Mesothelial cell of epicardium (in vitro differentiated cells): ENCODE results near the gene GCH1. TPM values are rescaled to one million over a fixed set of nuclear protein-coding genes. Genes with fewer than 3 reads are reported as not detected.
"Not testable (repeated sequence)": the region's sequence is repeated elsewhere in the genome, so short reads cannot be mapped to it uniquely, and the experiment has no call there.

Experiments
- DNase-seq, 2 experiments: peaks; one replicate each; pipeline ENCODE4 v3.0.0; 2021; ENCODE audit warnings: low spot score in 2 of 2; ENCODE audit not compliant: unreplicated experiment in 2 of 2
- H3K27ac Mint-ChIP-seq: 2 replicates; pipeline ENCODE4 v1.8.0; 2021; ENCODE audit warnings: mixed read lengths
- H3K27me3 Mint-ChIP-seq: 2 replicates; pipeline ENCODE4 v1.8.0; 2021; ENCODE audit warnings: low read depth, mixed read lengths
- H3K36me3 Mint-ChIP-seq: 2 replicates; pipeline ENCODE4 v1.8.0; 2021; ENCODE audit warnings: mixed read lengths
- H3K4me1 Mint-ChIP-seq: 2 replicates; pipeline ENCODE4 v1.8.0; 2021; ENCODE audit warnings: mixed read lengths
- H3K4me3 Mint-ChIP-seq: 2 replicates; pipeline ENCODE4 v1.8.0; 2021; ENCODE audit warnings: mild to moderate bottlenecking, moderate library complexity, mixed read lengths
- H3K9me3 Mint-ChIP-seq: 2 replicates; pipeline ENCODE4 v1.8.0; 2021; ENCODE audit warnings: mixed read lengths
- total RNA-seq: library from RNA; stranded (reverse); gene quantifications from 3 replicates; pipeline ENCODE4 v1.2.1, GENCODE V29; 2021
- TF ChIP-seq, protein P1 (sequence below): fragments of 200-600 bp; sonication (generic); IDR thresholded peaks from one replicate; pipeline ENCODE4 v1.5.0; 2021; ENCODE audit warnings: antibody characterized with exemption; ENCODE audit not compliant: unreplicated experiment

GCH1 gene
- total RNA-seq, 1 donor from 2014 or later: 3.6 TPM

DNA sequence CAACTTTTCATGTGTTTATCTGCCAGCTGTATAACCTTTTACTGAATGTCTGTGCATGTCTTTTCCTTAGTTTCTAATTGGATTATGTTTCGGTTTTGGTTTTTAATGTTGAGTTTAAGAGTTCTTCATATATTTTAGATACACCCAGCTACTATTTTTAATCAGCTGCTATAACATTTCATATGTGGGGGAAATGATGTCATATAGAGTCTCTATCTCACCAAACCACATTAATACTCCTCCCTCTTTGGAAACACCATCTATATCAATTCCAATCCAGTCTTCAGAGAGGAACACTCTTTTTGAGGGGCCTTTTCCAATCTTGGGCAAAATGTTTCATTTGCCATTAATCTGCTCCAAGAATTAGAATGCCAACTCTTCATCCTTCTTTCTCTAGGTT lies 28.5 kb upstream of the GCH1 start:
- Mint-ChIP-seq H3K36me3 (no peaks in the 10 kb centered on the region), H3K27ac (no peak overlapping the region), H3K4me1 (no peaks in the 10 kb centered on the region), H3K27me3 (no peaks in the 10 kb centered on the region), H3K4me3 (no peak overlapping the region), H3K9me3 (no peaks in the 10 kb centered on the region)
- TF ChIP-seq, protein P1, sequence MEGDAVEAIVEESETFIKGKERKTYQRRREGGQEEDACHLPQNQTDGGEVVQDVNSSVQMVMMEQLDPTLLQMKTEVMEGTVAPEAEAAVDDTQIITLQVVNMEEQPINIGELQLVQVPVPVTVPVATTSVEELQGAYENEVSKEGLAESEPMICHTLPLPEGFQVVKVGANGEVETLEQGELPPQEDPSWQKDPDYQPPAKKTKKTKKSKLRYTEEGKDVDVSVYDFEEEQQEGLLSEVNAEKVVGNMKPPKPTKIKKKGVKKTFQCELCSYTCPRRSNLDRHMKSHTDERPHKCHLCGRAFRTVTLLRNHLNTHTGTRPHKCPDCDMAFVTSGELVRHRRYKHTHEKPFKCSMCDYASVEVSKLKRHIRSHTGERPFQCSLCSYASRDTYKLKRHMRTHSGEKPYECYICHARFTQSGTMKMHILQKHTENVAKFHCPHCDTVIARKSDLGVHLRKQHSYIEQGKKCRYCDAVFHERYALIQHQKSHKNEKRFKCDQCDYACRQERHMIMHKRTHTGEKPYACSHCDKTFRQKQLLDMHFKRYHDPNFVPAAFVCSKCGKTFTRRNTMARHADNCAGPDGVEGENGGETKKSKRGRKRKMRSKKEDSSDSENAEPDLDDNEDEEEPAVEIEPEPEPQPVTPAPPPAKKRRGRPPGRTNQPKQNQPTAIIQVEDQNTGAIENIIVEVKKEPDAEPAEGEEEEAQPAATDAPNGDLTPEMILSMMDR: no peak
- no peak for DNase-seq

DNA sequence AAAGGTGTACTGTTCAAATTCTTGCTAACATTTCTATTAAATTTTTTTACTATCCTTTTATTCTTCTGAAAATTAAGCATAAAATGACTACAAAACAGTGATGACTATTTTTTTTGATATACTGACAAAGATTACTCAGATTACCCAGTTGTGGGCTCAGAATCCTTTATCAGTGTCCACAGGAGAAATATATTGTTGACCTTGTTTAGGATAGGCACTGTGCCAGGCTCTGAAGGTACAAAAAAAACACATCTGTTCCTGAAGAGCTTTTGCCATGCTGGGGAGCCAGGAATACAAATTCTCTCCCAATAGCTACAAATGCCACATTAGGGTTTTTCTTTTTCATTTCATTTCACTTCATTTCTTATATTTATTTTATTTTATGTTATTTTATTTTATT lies 26.9 kb upstream of the GCH1 start:
- DNase-seq: no peak
- Mint-ChIP-seq H3K4me1 (no peaks in the 10 kb centered on the region), H3K9me3 (no peaks in the 10 kb centered on the region), H3K4me3 (no peak overlapping the region), H3K36me3 (no peaks in the 10 kb centered on the region), H3K27ac (no peak overlapping the region), H3K27me3 (no peaks in the 10 kb centered on the region)
- TF ChIP-seq, protein P1: no peak

DNA sequence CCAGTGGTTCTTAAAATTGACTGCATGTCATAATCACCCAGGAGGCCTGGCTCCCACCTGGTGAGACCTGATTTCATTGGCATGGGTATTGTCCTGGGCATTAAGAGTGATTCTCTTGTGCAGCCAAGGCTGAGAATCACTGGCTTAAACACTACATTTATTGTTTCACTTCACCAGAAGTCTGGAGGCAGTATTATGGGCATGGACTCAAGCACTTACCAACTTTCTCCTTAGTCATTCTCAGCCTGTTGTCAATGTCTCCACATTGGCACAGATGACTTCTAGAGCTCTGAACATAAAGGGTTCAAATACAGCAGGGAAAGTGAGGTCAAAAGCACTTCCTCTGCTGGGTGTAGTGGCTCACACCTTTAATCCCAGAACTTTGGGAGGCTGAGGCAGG lies 25.6 kb upstream of the GCH1 start:
- Mint-ChIP-seq H3K27ac (no peak overlapping the region), H3K27me3 (no peaks in the 10 kb centered on the region), H3K4me1 (no peaks in the 10 kb centered on the region), H3K36me3 (no peaks in the 10 kb centered on the region), H3K4me3 (no peak overlapping the region), H3K9me3 (no peaks in the 10 kb centered on the region)
- TF ChIP-seq, protein P1: no peak
- DNase-seq: no peak

DNA sequence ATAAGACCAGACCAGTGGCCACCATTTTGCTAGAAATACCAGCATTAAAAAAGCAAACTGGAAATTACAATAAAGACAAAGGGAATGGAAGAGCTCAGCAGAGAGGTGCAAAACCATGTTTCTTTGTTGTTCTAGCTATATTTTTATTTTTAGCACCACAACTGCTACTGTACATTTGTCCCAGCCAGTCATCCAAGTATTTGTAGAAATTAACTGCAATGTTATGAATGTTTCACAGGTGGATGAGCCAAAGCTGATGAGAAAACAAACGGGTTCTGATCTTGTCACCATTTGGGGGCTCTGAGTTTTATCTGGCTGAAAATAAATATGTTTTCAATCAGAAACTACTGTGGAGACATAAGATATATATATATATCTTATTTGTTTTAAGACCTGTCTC lies 24.9 kb upstream of the GCH1 start:
- H3K27ac Mint-ChIP-seq: no peak overlapping the region
- TF ChIP-seq, protein P1: no peak
- no peak for DNase-seq
- H3K36me3 Mint-ChIP-seq: no peaks in the 10 kb centered on the region
- no peaks in the 10 kb centered on the region for H3K4me1 Mint-ChIP-seq
- H3K27me3 Mint-ChIP-seq: no peaks in the 10 kb centered on the region
- no peak overlapping the region for H3K4me3 Mint-ChIP-seq
- no peaks in the 10 kb centered on the region for H3K9me3 Mint-ChIP-seq

DNA sequence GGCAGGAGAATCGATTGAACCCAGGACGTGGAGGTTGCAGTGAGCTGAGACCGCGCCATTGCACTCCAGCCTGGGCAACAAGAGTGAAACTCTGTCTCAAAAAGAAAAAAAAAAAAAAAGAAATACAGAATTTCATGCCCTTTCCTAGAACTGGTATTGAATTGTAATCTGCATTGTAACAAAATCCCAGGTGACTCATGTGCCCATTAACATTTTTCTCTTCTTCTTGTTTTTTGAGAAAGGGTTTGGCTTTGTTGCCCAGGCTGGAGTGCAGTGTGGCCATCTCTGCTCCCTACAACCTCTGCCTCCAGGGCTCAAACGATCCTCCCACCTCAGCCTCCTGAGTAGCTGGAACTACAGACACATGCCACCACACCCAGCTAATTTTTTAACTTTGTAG lies 23.9 kb upstream of the GCH1 start:
- not testable (repeated sequence) for H3K9me3 Mint-ChIP-seq, DNase-seq, H3K4me1 Mint-ChIP-seq, H3K36me3 Mint-ChIP-seq, H3K27ac Mint-ChIP-seq, H3K27me3 Mint-ChIP-seq, H3K4me3 Mint-ChIP-seq

DNA sequence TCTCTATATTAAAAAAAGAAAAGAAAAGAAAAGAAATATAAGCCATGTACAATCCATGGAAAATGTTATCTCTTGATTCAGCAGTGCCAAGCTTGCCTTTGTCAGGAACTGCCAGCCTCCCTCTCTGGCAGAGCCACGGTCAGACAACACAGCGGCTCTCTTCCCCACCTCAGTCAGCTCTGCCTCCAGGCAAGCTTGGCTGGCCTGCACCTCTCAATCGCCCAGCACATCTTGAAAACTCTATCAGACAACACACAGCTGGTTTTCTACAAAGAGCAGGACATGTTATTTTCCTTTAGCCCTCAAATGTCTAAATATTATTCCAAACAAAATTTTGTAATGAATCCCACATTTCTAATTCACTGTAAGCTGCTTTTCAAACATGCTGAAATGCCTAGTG lies 20.0 kb upstream of the GCH1 start:
- Mint-ChIP-seq H3K36me3 (no peaks in the 10 kb centered on the region), H3K27ac (no peak overlapping the region), H3K9me3 (no peaks in the 10 kb centered on the region), H3K4me3 (no peak overlapping the region), H3K4me1 (no peaks in the 10 kb centered on the region), H3K27me3 (no peaks in the 10 kb centered on the region)
- DNase-seq: no peak
- TF ChIP-seq, protein P1: no peak
